ENCODE results near the gene TMEM252. TPM values are rescaled to one million over a fixed set of nuclear protein-coding genes. Genes with fewer than 3 reads are reported as not detected.

TMEM252 gene
- total RNA-seq, 2 experiments from 2014 or later: not detected

DNA sequence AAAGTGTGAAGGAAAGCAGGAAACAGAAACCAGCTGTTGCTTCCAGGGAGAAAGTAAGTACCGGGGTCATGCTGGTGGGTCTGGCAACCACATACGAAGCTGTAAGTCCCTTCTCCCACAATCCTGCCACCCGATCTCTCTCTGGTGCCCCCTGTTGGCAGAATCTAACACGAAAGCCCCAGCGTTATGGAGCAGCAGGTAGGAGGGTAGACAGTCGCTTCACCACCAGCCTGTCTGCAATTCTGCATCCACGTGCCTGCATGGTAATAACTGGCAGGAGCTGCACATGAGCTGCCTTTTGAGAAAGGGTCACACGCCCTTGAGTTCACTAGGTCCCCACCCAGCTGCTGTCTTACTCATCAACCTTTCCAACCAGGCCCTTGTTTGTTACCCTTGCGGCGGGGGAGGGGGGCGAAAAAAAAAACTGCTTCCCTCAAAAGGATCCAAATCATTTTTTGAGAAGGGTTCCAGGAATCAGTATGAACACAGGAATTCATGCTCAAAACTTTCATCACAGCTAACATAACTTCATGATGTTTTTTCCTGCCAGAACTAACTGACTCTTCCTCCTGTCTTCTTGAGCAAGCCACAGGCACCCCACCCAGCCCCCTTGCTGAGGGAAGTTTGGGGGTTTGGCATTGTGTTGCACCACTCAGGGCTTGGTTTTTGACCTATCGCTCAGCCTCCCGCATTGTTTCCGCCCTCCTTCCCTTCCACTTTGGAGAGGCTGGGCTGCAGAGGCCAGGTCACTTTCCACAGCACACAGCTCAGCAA, 19.6 kb upstream of the TMEM252 start:
- Mint-ChIP-seq H3K36me3 (ENCODE audit: low read depth) (no peaks in the 10 kb centered on the region), H3K4me1 (peaks cover 9% of the 10 kb centered on the region), H3K27ac (no peak overlapping the region), H3K27me3 (peaks cover 19% of the 10 kb centered on the region), H3K9me3 (ENCODE audit: low read depth) (no peaks in the 10 kb centered on the region), H3K4me3 (no peak overlapping the region)
- ATAC-seq (peak; percentile 66), DNase-seq (peak; percentile 75)
- intact Hi-C loops (cut with DNase I, micrococcal nuclease): loop anchor here in 1 of 2 experiments (10.0 kb wide), 1 partner anchor 205 kb away; the partner anchor contains the start of gene PGM5
- POLR2A ChIA-PET: no interaction called here
- CTCF ChIA-PET: interaction anchor here (0.5 to 2.5 kb wide), 21 partner anchors 8 to 863 kb away, joined by 3 to 17 read pairs (median 4); partner anchors contain the start of gene TMEM252

- ATAC-seq (no peak), DNase-seq (no peak)
- Mint-ChIP-seq H3K27me3 (peaks cover 15% of the 10 kb centered on the region), H3K27ac (no peak overlapping the region), H3K36me3 (ENCODE audit: low read depth) (no peaks in the 10 kb centered on the region), H3K4me3 (no peak overlapping the region), H3K9me3 (ENCODE audit: low read depth) (no peaks in the 10 kb centered on the region), H3K4me1 (peaks cover 9% of the 10 kb centered on the region)
- ChIA-PET CTCF (interaction anchor here (1.5 to 2.5 kb wide), 5 partner anchors 9 to 47 kb away, joined by 3 to 17 read pairs (median 8); no protein-coding TSS in a partner anchor), POLR2A (no interaction called here)
- intact Hi-C loops (cut with DNase I, micrococcal nuclease): no loop called here
Observed at GRCh38 chr9:68558545-68558944, 17.9 kb upstream of the TMEM252 start.

- ATAC-seq (no peak), DNase-seq (no peak)
- Mint-ChIP-seq H3K4me3 (no peak overlapping the region), H3K27me3 (peaks cover 16% of the 10 kb centered on the region), H3K9me3 (ENCODE audit: low read depth) (no peaks in the 10 kb centered on the region), H3K27ac (no peak overlapping the region), H3K36me3 (ENCODE audit: low read depth) (no peaks in the 10 kb centered on the region), H3K4me1 (peaks cover 8% of the 10 kb centered on the region)
- ChIA-PET CTCF (interaction anchor here (0.6 to 0.9 kb wide), 2 partner anchors 12 to 14 kb away, joined by 3 read pairs; no protein-coding TSS in a partner anchor), POLR2A (no interaction called here)
- intact Hi-C loops (cut with DNase I, micrococcal nuclease): no loop called here
Observed at GRCh38 chr9:68555437-68556150, 14.9 kb upstream of the TMEM252 start.

GRCh38 chr9:68552700-68553476, 12.2 kb upstream of the TMEM252 start:
- ChIA-PET CTCF (no interaction called here), POLR2A (no interaction called here)
- Mint-ChIP-seq H3K9me3 (ENCODE audit: low read depth) (no peaks in the 10 kb centered on the region), H3K4me3 (no peak overlapping the region), H3K27ac (no peak overlapping the region), H3K27me3 (peaks cover 11% of the 10 kb centered on the region), H3K4me1 (no peaks in the 10 kb centered on the region), H3K36me3 (ENCODE audit: low read depth) (no peaks in the 10 kb centered on the region)
- no peak for DNase-seq
- ATAC-seq: no peak
- intact Hi-C loops (cut with DNase I, micrococcal nuclease): no loop called here

GRCh38 chr9:68551191-68551590, 10.5 kb upstream of the TMEM252 start:
- POLR2A ChIA-PET: no interaction called here
- Mint-ChIP-seq H3K27me3 (peaks cover 6% of the 10 kb centered on the region), H3K27ac (no peak overlapping the region), H3K4me1 (no peaks in the 10 kb centered on the region), H3K9me3 (ENCODE audit: low read depth) (no peaks in the 10 kb centered on the region), H3K36me3 (ENCODE audit: low read depth) (no peaks in the 10 kb centered on the region), H3K4me3 (no peak overlapping the region)
- DNase-seq: no peak
- no peak for ATAC-seq
- CTCF ChIA-PET: interaction anchor here (1.1 kb wide), 1 partner anchor 9 kb away, joined by 4 read pairs; no protein-coding TSS in a partner anchor
- intact Hi-C loops (cut with DNase I, micrococcal nuclease): no loop called here

DNA sequence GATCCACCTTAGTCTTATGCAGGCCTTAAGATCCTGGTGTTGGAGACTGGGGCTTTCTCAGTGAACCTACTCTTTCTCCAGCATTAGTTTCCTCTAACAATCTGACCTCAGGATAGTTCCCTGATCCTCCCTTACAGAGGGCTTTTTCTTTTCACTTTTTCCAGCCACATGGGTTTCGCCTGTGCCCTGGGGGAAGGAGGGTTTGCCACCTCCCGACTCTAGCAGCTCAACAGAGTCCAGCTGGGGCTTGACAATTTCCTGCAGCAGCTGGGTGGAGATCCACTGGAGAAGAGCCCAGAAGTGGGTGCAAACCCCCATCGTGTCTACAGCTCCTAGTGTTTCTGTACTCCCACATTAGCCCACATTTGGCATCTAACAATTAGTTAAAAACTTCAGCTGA, 7.6 kb upstream of the TMEM252 start:
- POLR2A ChIA-PET: no interaction called here
- Mint-ChIP-seq H3K27me3 (peaks cover 11% of the 10 kb centered on the region), H3K36me3 (ENCODE audit: low read depth) (no peaks in the 10 kb centered on the region), H3K27ac (no peak overlapping the region), H3K9me3 (ENCODE audit: low read depth) (no peaks in the 10 kb centered on the region), H3K4me3 (no peak overlapping the region), H3K4me1 (no peaks in the 10 kb centered on the region)
- DNase-seq (no peak), ATAC-seq (no peak)
- CTCF ChIA-PET: interaction anchor here (0.8 to 1.4 kb wide), 2 partner anchors 9 to 11 kb away, joined by 3 to 8 read pairs; no protein-coding TSS in a partner anchor
- intact Hi-C loops (cut with DNase I, micrococcal nuclease): no loop called here

DNA sequence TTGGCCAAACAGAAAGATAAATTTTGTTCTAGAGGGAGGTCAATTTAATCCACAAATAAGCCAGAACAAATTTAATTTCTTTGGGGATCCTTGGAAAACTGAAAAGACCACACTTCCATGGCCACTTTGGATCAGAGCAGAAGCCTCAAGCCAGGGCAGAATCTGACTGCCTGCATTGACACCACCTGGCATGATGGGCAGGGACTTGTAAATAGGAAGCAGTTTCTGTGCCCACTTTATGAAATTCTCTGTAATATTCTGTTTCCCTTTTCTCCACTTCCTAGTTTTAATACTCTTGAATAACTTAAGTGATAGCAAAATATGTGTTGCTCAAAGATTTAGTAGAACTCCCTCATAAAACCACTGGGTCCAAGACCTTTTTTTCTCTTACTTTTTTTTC, 6.7 kb upstream of the TMEM252 start:
- DNase-seq (no peak), ATAC-seq (no peak)
- H3K4me1 Mint-ChIP-seq: no peaks in the 10 kb centered on the region
- H3K4me3 Mint-ChIP-seq: no peak overlapping the region
- H3K27me3 Mint-ChIP-seq: peaks cover 8% of the 10 kb centered on the region
- intact Hi-C loops (cut with DNase I, micrococcal nuclease): no loop called here
- no peaks in the 10 kb centered on the region for H3K9me3 Mint-ChIP-seq (ENCODE audit: low read depth)
- H3K36me3 Mint-ChIP-seq (ENCODE audit: low read depth): no peaks in the 10 kb centered on the region
- POLR2A ChIA-PET: no interaction called here
- CTCF ChIA-PET: no interaction called here
- no peak overlapping the region for H3K27ac Mint-ChIP-seq

DNA sequence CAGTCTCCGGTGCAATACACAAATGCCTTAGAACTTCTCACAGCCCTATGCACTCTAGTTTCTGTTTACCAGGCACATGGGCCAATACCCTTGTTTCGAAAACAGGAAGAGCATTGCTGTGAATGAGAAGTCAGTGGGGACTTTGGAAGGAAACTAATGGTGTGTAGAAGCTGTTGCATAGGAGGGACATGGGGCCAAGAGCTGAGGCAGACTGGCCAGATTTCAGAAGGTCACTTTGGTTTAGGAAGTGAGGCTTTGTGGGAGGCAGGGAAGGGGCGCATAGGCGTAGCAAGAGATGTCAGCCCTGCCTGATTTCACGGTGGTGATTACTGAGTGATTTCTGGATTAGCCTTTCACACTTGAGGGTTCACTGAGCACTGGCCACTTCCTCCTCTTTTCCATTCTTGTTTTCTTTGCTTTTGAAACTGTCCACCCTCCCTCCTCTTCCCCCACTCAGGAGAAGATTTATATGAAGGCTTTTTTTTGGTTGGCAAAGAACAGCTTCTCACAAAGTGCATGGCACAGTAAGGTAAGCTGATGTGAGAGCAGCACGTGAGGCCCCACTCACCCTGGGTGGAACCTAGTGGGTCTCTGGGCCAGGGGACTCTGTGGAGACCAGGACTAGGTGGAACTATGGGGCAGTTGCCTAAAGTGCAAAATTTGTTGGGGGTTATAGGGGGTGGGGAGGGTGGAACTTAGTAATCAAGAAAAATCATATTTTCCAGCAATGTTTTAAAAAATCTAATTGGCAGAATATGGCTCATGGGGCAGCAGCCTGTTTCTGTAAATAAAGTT, 6.1 kb upstream of the TMEM252 start:
- CTCF ChIA-PET: no interaction called here
- H3K36me3 Mint-ChIP-seq (ENCODE audit: low read depth): no peaks in the 10 kb centered on the region
- no peaks in the 10 kb centered on the region for H3K9me3 Mint-ChIP-seq (ENCODE audit: low read depth)
- H3K4me1 Mint-ChIP-seq: no peaks in the 10 kb centered on the region
- DNase-seq (no peak), ATAC-seq (no peak)
- peaks cover 10% of the 10 kb centered on the region for H3K27me3 Mint-ChIP-seq
- H3K27ac Mint-ChIP-seq: no peak overlapping the region
- no peak overlapping the region for H3K4me3 Mint-ChIP-seq
- POLR2A ChIA-PET: no interaction called here
- intact Hi-C loops (cut with DNase I, micrococcal nuclease): no loop called here

- CTCF ChIA-PET: no interaction called here
Observed at GRCh38 chr9:68545033-68545705, 4.5 kb upstream of the TMEM252 start.

DNA sequence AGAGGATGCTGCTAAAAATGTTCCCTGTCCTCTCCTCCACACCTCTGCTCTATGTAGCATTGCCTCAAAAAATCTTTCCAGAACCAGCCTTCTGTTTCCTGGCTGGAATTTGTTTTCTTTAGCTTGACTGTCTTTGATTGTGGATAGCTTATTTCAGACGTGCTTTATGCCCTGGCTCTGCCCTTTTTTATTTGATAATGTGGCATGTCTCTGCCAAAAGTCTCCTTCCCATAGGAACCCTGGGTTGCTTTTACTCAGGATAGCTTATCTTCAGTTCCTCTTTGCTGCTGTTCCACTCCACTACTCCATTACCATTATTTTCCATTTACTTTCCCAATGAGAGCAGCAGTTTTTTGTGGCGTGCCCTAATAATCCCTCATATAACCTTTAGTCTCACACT, 885 bp upstream of the TMEM252 start:
- POLR2A ChIA-PET: no interaction called here
- Mint-ChIP-seq H3K27me3 (peaks cover 10% of the 10 kb centered on the region), H3K4me3 (no peak overlapping the region), H3K9me3 (ENCODE audit: low read depth) (no peaks in the 10 kb centered on the region), H3K4me1 (no peaks in the 10 kb centered on the region), H3K27ac (no peak overlapping the region), H3K36me3 (ENCODE audit: low read depth) (no peaks in the 10 kb centered on the region)
- no peak for ATAC-seq
- intact Hi-C loops (cut with DNase I, micrococcal nuclease): no loop called here
- no peak for DNase-seq
- CTCF ChIA-PET: interaction anchor here (0.9 to 1.2 kb wide), 2 partner anchors 18 to 94 kb away, joined by 4 read pairs; no protein-coding TSS in a partner anchor

More at GRCh38 chr9:68545033-68545705, 4.5 kb upstream of the TMEM252 start:
- POLR2A ChIA-PET: no interaction called here
- intact Hi-C loops (cut with DNase I, micrococcal nuclease): no loop called here
- no peak for ATAC-seq
- Mint-ChIP-seq H3K27ac (no peak overlapping the region), H3K27me3 (peaks cover 10% of the 10 kb centered on the region), H3K4me3 (no peak overlapping the region), H3K36me3 (ENCODE audit: low read depth) (no peaks in the 10 kb centered on the region), H3K9me3 (ENCODE audit: low read depth) (no peaks in the 10 kb centered on the region), H3K4me1 (no peaks in the 10 kb centered on the region)
- no peak for DNase-seq
